Activated B cell treated with CpG ODN at 0.5 μM for 24 hours (primary cell): ENCODE measurements around the gene NTN4. TPM values are rescaled to one million over a fixed set of nuclear protein-coding genes. Genes with fewer than 3 reads are reported as not detected.
"Not testable (repeated sequence)": the region's sequence is repeated elsewhere in the genome, so short reads cannot be mapped to it uniquely, and the experiment has no call there.

Experiments
- ATAC-seq: fragments of 200-7000 bp; cut with Tn5 transposase; one replicate; pipeline ENCODE4 v1.10.0; 2021; ENCODE audit warnings: low read depth, mild to moderate bottlenecking, moderate library complexity
- CTCF ChIA-PET: fragments of 350-600 bp; sonication (Branson Sonifier 250); formaldehyde crosslinking; loops from one replicate; lab custom pipeline; 2021; ENCODE audit warnings: antibody characterized with exemption; lab: Charles Lee
- POLR2A ChIA-PET: fragments of 350-600 bp; sonication (Branson Sonifier 250); formaldehyde crosslinking; loops from one replicate; lab custom pipeline; 2021; ENCODE audit warnings: antibody characterized with exemption; lab: Charles Lee
- DNase-seq: peaks from one replicate; pipeline ENCODE4 v3.0.0; 2022
- H3K27ac Mint-ChIP-seq: one replicate; pipeline ENCODE4 v1.8.0; 2020; ENCODE audit warnings: mixed read lengths
- H3K27me3 Mint-ChIP-seq: one replicate; pipeline ENCODE4 v1.8.0; 2021; ENCODE audit warnings: mixed read lengths
- H3K36me3 Mint-ChIP-seq: one replicate; pipeline ENCODE4 v1.8.0; 2021; ENCODE audit warnings: low read depth, mixed read lengths
- H3K4me1 Mint-ChIP-seq: one replicate; pipeline ENCODE4 v1.8.0; 2021; ENCODE audit warnings: mixed read lengths
- H3K4me3 Mint-ChIP-seq: one replicate; pipeline ENCODE4 v1.8.0; 2020; ENCODE audit warnings: mild to moderate bottlenecking, mixed read lengths
- H3K9me3 Mint-ChIP-seq: one replicate; pipeline ENCODE4 v1.8.0; 2020; ENCODE audit warnings: mixed read lengths
- intact Hi-C: fragments of 100-400 bp; cut with micrococcal nuclease; formaldehyde crosslinking; loops from one replicate; pipeline ENCODE4 v1.15.1; 2024
- total RNA-seq: library from RNA; stranded (reverse); gene quantifications from 2 replicates; pipeline ENCODE4 v1.2.3, GENCODE V29; 2022
- TF ChIP-seq, protein P1 (sequence below): fragments of 200-600 bp; IDR thresholded peaks from one replicate; pipeline ENCODE4 v1.8.0; 2022; ENCODE audit warnings: antibody characterized with exemption, mild to moderate bottlenecking

Gene NTN4
- total RNA-seq, 1 donor from 2014 or later: 0.20 TPM

- no peaks in the 10 kb centered on the region for H3K4me1 Mint-ChIP-seq
- CTCF ChIA-PET: no interaction called here
- intact Hi-C loops: no loop called here
Measured at GRCh38 chr12:95658386-95658785, 132.2 kb downstream of the NTN4 start.

DNA sequence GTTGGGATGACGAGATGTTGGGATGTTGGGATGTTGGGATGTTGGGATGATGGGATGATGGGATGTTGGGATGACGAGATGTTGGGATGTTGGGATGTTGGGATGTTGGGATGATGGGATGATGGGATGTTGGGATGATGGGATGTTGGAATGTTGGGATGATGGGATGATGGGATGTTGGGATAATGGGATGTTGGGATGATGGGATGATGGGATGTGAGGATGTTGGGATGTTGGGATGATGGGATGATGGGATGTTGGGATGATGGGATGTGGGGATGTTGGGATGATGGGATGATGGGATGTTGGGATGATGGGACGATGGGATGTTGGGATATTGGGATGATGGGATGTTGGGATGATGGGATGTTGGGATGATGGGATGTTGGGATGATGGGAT is 135.9 kb downstream of the NTN4 start:
- intact Hi-C loops, H3K4me3 Mint-ChIP-seq, H3K36me3 Mint-ChIP-seq, H3K27ac Mint-ChIP-seq, H3K4me1 Mint-ChIP-seq, CTCF ChIA-PET, H3K27me3 Mint-ChIP-seq, ATAC-seq, DNase-seq, POLR2A ChIA-PET, H3K9me3 Mint-ChIP-seq: not testable (repeated sequence)

More at GRCh38 chr12:95658386-95658785, 132.2 kb downstream of the NTN4 start:
- Mint-ChIP-seq H3K27me3 (peaks cover 12% of the 10 kb centered on the region), H3K9me3 (peaks cover 2% of the 10 kb centered on the region), H3K27ac (no peak overlapping the region), H3K4me3 (no peak overlapping the region), H3K36me3 (no peaks in the 10 kb centered on the region)
- no peak for ATAC-seq
- TF ChIP-seq, protein P1, sequence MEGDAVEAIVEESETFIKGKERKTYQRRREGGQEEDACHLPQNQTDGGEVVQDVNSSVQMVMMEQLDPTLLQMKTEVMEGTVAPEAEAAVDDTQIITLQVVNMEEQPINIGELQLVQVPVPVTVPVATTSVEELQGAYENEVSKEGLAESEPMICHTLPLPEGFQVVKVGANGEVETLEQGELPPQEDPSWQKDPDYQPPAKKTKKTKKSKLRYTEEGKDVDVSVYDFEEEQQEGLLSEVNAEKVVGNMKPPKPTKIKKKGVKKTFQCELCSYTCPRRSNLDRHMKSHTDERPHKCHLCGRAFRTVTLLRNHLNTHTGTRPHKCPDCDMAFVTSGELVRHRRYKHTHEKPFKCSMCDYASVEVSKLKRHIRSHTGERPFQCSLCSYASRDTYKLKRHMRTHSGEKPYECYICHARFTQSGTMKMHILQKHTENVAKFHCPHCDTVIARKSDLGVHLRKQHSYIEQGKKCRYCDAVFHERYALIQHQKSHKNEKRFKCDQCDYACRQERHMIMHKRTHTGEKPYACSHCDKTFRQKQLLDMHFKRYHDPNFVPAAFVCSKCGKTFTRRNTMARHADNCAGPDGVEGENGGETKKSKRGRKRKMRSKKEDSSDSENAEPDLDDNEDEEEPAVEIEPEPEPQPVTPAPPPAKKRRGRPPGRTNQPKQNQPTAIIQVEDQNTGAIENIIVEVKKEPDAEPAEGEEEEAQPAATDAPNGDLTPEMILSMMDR: no peak
- DNase-seq: no peak
- POLR2A ChIA-PET: no interaction called here

GRCh38 chr12:95653771-95654546 is 136.6 kb downstream of the NTN4 start:
- DNase-seq (no peak), ATAC-seq (peak; percentile 21)
- ChIA-PET POLR2A (no interaction called here), CTCF (no interaction called here)
- H3K27me3 Mint-ChIP-seq: peaks cover 5% of the 10 kb centered on the region
- intact Hi-C loops: no loop called here
- TF ChIP-seq, protein P1: no peak
- no peaks in the 10 kb centered on the region for H3K36me3 Mint-ChIP-seq
- H3K4me1 Mint-ChIP-seq: no peaks in the 10 kb centered on the region
- H3K27ac Mint-ChIP-seq: peak overlapping the region; percentile 31
- peaks cover 2% of the 10 kb centered on the region for H3K9me3 Mint-ChIP-seq
- H3K4me3 Mint-ChIP-seq: no peak overlapping the region

- CTCF ChIA-PET: no interaction called here
- no peak overlapping the region for H3K27ac Mint-ChIP-seq
- ATAC-seq: no peak
Measured at GRCh38 chr12:95651681-95652080, 138.9 kb downstream of the NTN4 start.

DNA sequence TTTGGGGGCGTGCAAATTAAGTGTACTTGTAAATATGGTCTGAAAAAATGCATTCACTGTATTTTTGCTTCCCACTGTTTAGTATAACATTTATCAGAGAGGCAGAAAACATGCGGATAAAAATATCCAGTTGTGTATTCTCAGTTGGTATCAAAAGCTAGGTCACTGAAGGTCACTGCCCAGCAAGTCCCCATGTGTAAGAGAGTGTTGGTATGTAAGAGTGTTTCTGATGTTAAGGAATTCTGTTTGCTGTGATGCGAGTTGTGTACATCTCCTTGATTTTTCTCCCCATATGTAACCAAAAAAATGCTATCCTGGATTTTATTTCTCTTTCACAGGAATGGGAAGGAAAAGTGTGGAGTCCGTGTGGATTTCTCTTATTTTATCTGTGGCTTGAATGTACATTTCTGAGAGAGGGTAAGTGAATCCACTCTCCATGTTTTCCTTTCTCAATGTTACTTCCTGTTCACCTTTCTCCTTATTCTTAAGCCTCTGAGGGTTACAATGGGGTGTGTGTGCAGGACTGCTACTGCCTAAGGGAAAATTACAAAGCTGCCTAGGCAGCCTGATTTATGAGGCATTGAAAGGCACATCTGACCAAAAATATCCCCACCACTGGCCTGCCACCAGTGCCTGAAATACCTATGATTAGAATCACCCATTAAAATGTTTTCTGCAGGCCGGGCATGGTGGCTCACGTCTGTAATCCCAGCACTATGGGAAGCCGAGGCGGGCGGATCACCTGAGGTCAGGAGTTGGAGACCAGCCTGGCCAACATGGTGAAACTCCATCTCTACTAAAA is 141.4 kb downstream of the NTN4 start:
- no peaks in the 10 kb centered on the region for H3K4me1 Mint-ChIP-seq
- H3K9me3 Mint-ChIP-seq: no peaks in the 10 kb centered on the region
- no peak overlapping the region for H3K4me3 Mint-ChIP-seq
- CTCF ChIA-PET: no interaction called here
- no peak for DNase-seq
- TF ChIP-seq, protein P1: no peak
- ATAC-seq: no peak
- no peak overlapping the region for H3K27ac Mint-ChIP-seq
- H3K27me3 Mint-ChIP-seq: peaks cover 14% of the 10 kb centered on the region
- H3K36me3 Mint-ChIP-seq: no peaks in the 10 kb centered on the region
- POLR2A ChIA-PET: no interaction called here
- intact Hi-C loops: no loop called here

More at GRCh38 chr12:95651681-95652080, 138.9 kb downstream of the NTN4 start:
- H3K9me3 Mint-ChIP-seq: peaks cover 2% of the 10 kb centered on the region
- TF ChIP-seq, protein P1: no peak
- DNase-seq: no peak
- POLR2A ChIA-PET: no interaction called here
- no peaks in the 10 kb centered on the region for H3K36me3 Mint-ChIP-seq
- no peak overlapping the region for H3K4me3 Mint-ChIP-seq
- no peaks in the 10 kb centered on the region for H3K4me1 Mint-ChIP-seq
- H3K27me3 Mint-ChIP-seq: peaks cover 9% of the 10 kb centered on the region
- intact Hi-C loops: no loop called here
